ENCODE measurements around the gene CHAD.

Gene CHAD

GRCh38 chr17:50440172-50440837 lies 28.4 kb downstream of the CHAD start:
- H3K4me3 ChIP-seq (ENCODE audit: low read length, poor library complexity, severe bottlenecking) = no peak overlapping the region
- no peak overlapping the region for H2AFZ ChIP-seq (ENCODE audit: low read length)
- H3K4me1 ChIP-seq (ENCODE audit: insufficient read depth, low read length, poor library complexity, severe bottlenecking) = peaks cover 8% of the 10 kb centered on the region
- no peak overlapping the region for H3K9ac ChIP-seq (ENCODE audit: low read depth, low read length, poor library complexity, severe bottlenecking)
- no peaks in the 10 kb centered on the region for H3K79me2 ChIP-seq (ENCODE audit: insufficient read depth, low read length)
- H3K4me2 ChIP-seq (ENCODE audit: low read depth, low read length, poor library complexity, severe bottlenecking) = no peak overlapping the region
- H3K9me2 ChIP-seq (replicated peaks; ENCODE audit: low read depth, low read length) = no peaks in the 10 kb centered on the region
- TF ChIP-seq EZH2phosphoT487 (IDR thresholded peaks at IDR 0.05; ENCODE audit: borderline replicate concordance) = no peak
- no peak for TF ChIP-seq CTCF (conservative IDR thresholded peaks at IDR 0.05; ENCODE audit: low read length)
- H3K9me3 ChIP-seq (ENCODE audit: insufficient read depth, low read depth, low read length) = no peaks in the 10 kb centered on the region
- H3F3A ChIP-seq (ENCODE audit: low read depth) = no peaks in the 10 kb centered on the region
- no peaks in the 10 kb centered on the region for H4K20me1 ChIP-seq (ENCODE audit: insufficient read depth, low read length, poor library complexity, severe bottlenecking)
- no peaks in the 10 kb centered on the region for H3K27me3 ChIP-seq (ENCODE audit: insufficient read depth, low read length, poor library complexity, severe bottlenecking)
- no peaks in the 10 kb centered on the region for H3K36me3 ChIP-seq (ENCODE audit: insufficient read depth, low read length)

- Histone ChIP-seq H3K9ac (ENCODE audit: low read depth, low read length, poor library complexity, severe bottlenecking) (no peak overlapping the region), H3K27me3 (ENCODE audit: insufficient read depth, low read length, poor library complexity, severe bottlenecking) (no peaks in the 10 kb centered on the region), H3K36me3 (ENCODE audit: insufficient read depth, low read length) (no peaks in the 10 kb centered on the region), H3K9me2 (replicated peaks; ENCODE audit: low read depth, low read length) (no peaks in the 10 kb centered on the region), H3K4me2 (ENCODE audit: low read depth, low read length, poor library complexity, severe bottlenecking) (no peak overlapping the region), H3K4me3 (ENCODE audit: low read length, poor library complexity, severe bottlenecking) (no peak overlapping the region), H3F3A (ENCODE audit: low read depth) (no peaks in the 10 kb centered on the region), H3K79me2 (ENCODE audit: insufficient read depth, low read length) (no peaks in the 10 kb centered on the region), H2AFZ (ENCODE audit: low read length) (no peak overlapping the region), H4K20me1 (ENCODE audit: insufficient read depth, low read length, poor library complexity, severe bottlenecking) (no peaks in the 10 kb centered on the region), H3K4me1 (ENCODE audit: insufficient read depth, low read length, poor library complexity, severe bottlenecking) (peaks cover 8% of the 10 kb centered on the region), H3K9me3 (ENCODE audit: insufficient read depth, low read depth, low read length) (no peaks in the 10 kb centered on the region)
- TF ChIP-seq EZH2phosphoT487 (IDR thresholded peaks at IDR 0.05; ENCODE audit: borderline replicate concordance) (no peak), CTCF (conservative IDR thresholded peaks at IDR 0.05; ENCODE audit: low read length) (no peak)
Observed at GRCh38 chr17:50439008-50439407, 29.7 kb downstream of the CHAD start.

- no peaks in the 10 kb centered on the region for H3K9me3 ChIP-seq (ENCODE audit: insufficient read depth, low read depth, low read length)
- no peaks in the 10 kb centered on the region for H3K79me2 ChIP-seq (ENCODE audit: insufficient read depth, low read length)
- no peaks in the 10 kb centered on the region for H3K36me3 ChIP-seq (ENCODE audit: insufficient read depth, low read length)
- TF ChIP-seq EZH2phosphoT487 (IDR thresholded peaks at IDR 0.05; ENCODE audit: borderline replicate concordance) (no peak), CTCF (conservative IDR thresholded peaks at IDR 0.05; ENCODE audit: low read length) (no peak)
- H3K4me3 ChIP-seq (ENCODE audit: low read length, poor library complexity, severe bottlenecking) = no peak overlapping the region
- no peaks in the 10 kb centered on the region for H4K20me1 ChIP-seq (ENCODE audit: insufficient read depth, low read length, poor library complexity, severe bottlenecking)
- H3K4me2 ChIP-seq (ENCODE audit: low read depth, low read length, poor library complexity, severe bottlenecking) = no peak overlapping the region
- H2AFZ ChIP-seq (ENCODE audit: low read length) = no peak overlapping the region
- H3K27me3 ChIP-seq (ENCODE audit: insufficient read depth, low read length, poor library complexity, severe bottlenecking) = no peaks in the 10 kb centered on the region
- no peaks in the 10 kb centered on the region for H3K9me2 ChIP-seq (replicated peaks; ENCODE audit: low read depth, low read length)
- H3K9ac ChIP-seq (ENCODE audit: low read depth, low read length, poor library complexity, severe bottlenecking) = no peak overlapping the region
- peaks cover 8% of the 10 kb centered on the region for H3K4me1 ChIP-seq (ENCODE audit: insufficient read depth, low read length, poor library complexity, severe bottlenecking)
- H3F3A ChIP-seq (ENCODE audit: low read depth) = no peaks in the 10 kb centered on the region
Observed at GRCh38 chr17:50437409-50437808, 31.3 kb downstream of the CHAD start.
